H1 (cell line): ENCODE results near the gene F11R. TPM values are rescaled to one million over a fixed set of nuclear protein-coding genes. Genes with fewer than 3 reads are reported as not detected.

Experiments used
- CBX5 ChIP-seq: fragments of 300-800, 300-1000 bp; sonication (generic); IDR thresholded peaks from 2 replicates; pipeline ENCODE4 v1.7.1; 2016; ENCODE audit warnings: antibody characterized with exemption, low read length, low read depth
- EGR1 ChIP-seq: IDR thresholded peaks from 2 replicates; pipeline ENCODE4 v1.6.1; 2011; ENCODE audit warnings: low read depth, low read length, borderline replicate concordance
- EP300 ChIP-seq, 2 experiments: IDR thresholded peaks; 1 replicate in 1 of 2; 2 replicates in 1 of 2; pipeline ENCODE4 v1.6.1; 2011 to 2012; ENCODE audit warnings: low read depth in 2 of 2, low read length in 2 of 2, mild to moderate bottlenecking in 2 of 2, borderline replicate concordance in 1 of 2, inconsistent platforms in 1 of 2, moderate library complexity in 1 of 2
- FOSL1 ChIP-seq: IDR thresholded peaks from 2 replicates; pipeline ENCODE4 v1.6.1; 2011; ENCODE audit warnings: mild to moderate bottlenecking, low read depth, low read length, moderate library complexity; ENCODE audit not compliant: insufficient read depth
- GABPA ChIP-seq: IDR thresholded peaks from 2 replicates; pipeline ENCODE4 v1.6.1; 2011; ENCODE audit warnings: mild to moderate bottlenecking, low read length, moderate library complexity, borderline replicate concordance; ENCODE audit not compliant: insufficient read depth
- GTF2F1 ChIP-seq: IDR thresholded peaks from 2 replicates; pipeline ENCODE4 v1.6.1; 2012; ENCODE audit warnings: low read depth, low read length, improper control_type of control experiment, borderline replicate concordance
- HDAC2 ChIP-seq, 2 experiments: fragments of 300-600 bp in 1 of 2; sonication (generic) in 1 of 2; IDR thresholded peaks; 2 replicates each; pipeline ENCODE4 v1.6.1; 2011 to 2012; ENCODE audit warnings: low read depth in 2 of 2, low read length in 2 of 2, mild to moderate bottlenecking in 2 of 2, moderate library complexity in 2 of 2, borderline replicate concordance in 1 of 2, inconsistent platforms in 1 of 2
- HDAC6 ChIP-seq: IDR thresholded peaks from one replicate; pipeline ENCODE4 v1.7.1; 2012; ENCODE audit warnings: low read depth, mild to moderate bottlenecking, inconsistent platforms, low read length, moderate library complexity
- KDM4A ChIP-seq: IDR thresholded peaks from one replicate; pipeline ENCODE4 v1.7.1; 2012; ENCODE audit warnings: low read depth, mild to moderate bottlenecking, moderate library complexity, low read length, inconsistent platforms; ENCODE audit not compliant: severe bottlenecking
- RAD21 ChIP-seq, 2 experiments: IDR thresholded peaks in 1 of 2; conservative IDR thresholded peaks in 1 of 2; 2 replicates each; pipeline ENCODE4 v1.6.1; 2011; ENCODE audit warnings: low read depth in 2 of 2, low read length in 2 of 2, improper control_type of control experiment in 1 of 2, inconsistent platforms in 1 of 2, mild to moderate bottlenecking in 1 of 2, moderate library complexity in 1 of 2
- SAP30 ChIP-seq: fragments of 300-600 bp; sonication (generic); IDR thresholded peaks from 2 replicates; pipeline ENCODE4 v1.7.1; 2012; ENCODE audit warnings: low read length, moderate library complexity, mild to moderate bottlenecking, inconsistent platforms; ENCODE audit not compliant: insufficient read depth, insufficient replicate concordance
- TAF1 ChIP-seq: IDR thresholded peaks from 2 replicates; pipeline ENCODE4 v1.6.1; 2011; ENCODE audit warnings: mild to moderate bottlenecking, low read depth, low read length
- TAF7 ChIP-seq: optimal IDR thresholded peaks from 2 replicates; pipeline ENCODE3; 2011; ENCODE audit warnings: low read depth, mild to moderate bottlenecking, inconsistent platforms, low read length, moderate library complexity, borderline replicate concordance
- TBP ChIP-seq: IDR thresholded peaks from 2 replicates; pipeline ENCODE4 v1.6.1; 2011; ENCODE audit warnings: low read depth, low read length, improper control_type of control experiment
- polyA plus RNA-seq, 7 experiments: library from polyadenylated mRNA; depleted of rRNA in 3 of 7; stranded (reverse) in 5 of 7; unstranded in 2 of 7; fragments of >200 nt in 5 of 7; fragments of 200-250 nt in 2 of 7; gene quantifications; 1 replicate in 5 of 7; 2 replicates in 1 of 7; 4 replicates in 1 of 7; pipeline versions ENCODE4 v1.2.1 to v1.2.3, GENCODE V29; 2011 to 2013; ENCODE audit warnings: missing spikeins in 2 of 7, mixed read lengths in 2 of 7
- total RNA-seq: library from RNA; stranded (reverse); fragmentation: NEBNext Ultra II Directional; extraction: Animal tissue kit (Norgen Biotek cat#: 25700); gene quantifications from 2 replicates; pipeline ENCODE4 v1.2.1, GENCODE V29; 2021
- TF ChIP-seq, protein P1 (sequence below), 3 experiments: IDR thresholded peaks; 1 replicate in 2 of 3; 2 replicates in 1 of 3; pipeline versions ENCODE4 v1.5.1 to v1.6.1; 2011; ENCODE audit warnings: low read length in 3 of 3, mild to moderate bottlenecking in 3 of 3, inconsistent platforms in 2 of 3, low read depth in 1 of 3, moderate library complexity in 1 of 3; ENCODE audit not compliant: insufficient read depth in 1 of 3; ENCODE audit errors: control extremely low read depth in 1 of 3
- TF ChIP-seq, protein P2 (sequence below): IDR thresholded peaks from 2 replicates; pipeline ENCODE4 v1.6.1; 2012; ENCODE audit warnings: inconsistent platforms
- TF ChIP-seq, protein P3 (sequence below): IDR thresholded peaks from 2 replicates; pipeline ENCODE4 v1.6.1; 2012; ENCODE audit warnings: low read length, inconsistent platforms

F11R gene
- total and polyA plus RNA-seq, 2 of the 8 experiments (the other 6 are each of a cell fraction or from before 2014, with no cell fraction given), result 159 to 200 TPM

DNA sequence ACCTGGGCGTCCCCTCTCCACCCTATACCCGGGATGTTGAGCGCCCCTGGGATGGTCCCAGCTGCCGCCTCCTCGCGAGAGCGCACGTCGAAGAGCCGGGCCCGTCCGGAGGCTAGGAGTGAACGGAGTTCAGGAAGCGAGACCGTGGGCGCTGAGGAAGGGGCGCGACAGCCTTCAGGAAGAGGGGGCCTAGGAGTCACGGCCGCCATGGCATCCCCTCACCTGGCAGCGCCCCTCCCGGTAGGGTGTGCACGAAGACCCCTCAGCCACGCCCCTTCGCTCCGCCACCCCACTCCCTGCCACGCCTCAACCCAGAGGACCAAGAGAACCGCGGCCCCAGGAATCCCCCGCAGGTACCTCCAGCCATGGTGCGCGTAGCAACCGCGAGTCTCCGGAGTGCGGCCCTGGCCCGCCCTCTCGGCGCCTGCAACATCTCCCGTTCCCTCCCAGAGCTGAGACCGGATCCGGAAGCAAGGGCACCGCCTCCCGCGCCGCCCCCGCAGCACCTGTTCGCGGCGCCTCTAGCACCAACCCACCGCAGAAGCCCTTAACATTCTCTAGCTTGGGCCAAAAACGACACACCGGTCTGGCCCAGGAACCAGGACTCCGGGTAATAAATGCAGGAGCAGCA is 17.7 kb upstream of the F11R start, which contains the start of gene TSTD1 (continued):
- 0 out of 2 replicates have a peak, but pooled peaks have one; percentile 13 for TF ChIP-seq TBP
- peak; percentile 57; the same call in 1 of the 2 replicates for TF ChIP-seq TAF1
- no peak for TF ChIP-seq GTF2F1
- TF ChIP-seq GABPA, result peak; percentile 87; the same call in 1 of the 2 replicates
- TF ChIP-seq HDAC2 (IDR thresholded peaks at IDR 0.05; ENCODE audit: borderline replicate concordance in 1 of 2, low read depth in 2 of 2, low read length in 2 of 2), result 0 out of 4 replicates have a peak, but pooled peaks of 1 of the 2 experiments have one; percentile 71
- TF ChIP-seq, protein P1, sequence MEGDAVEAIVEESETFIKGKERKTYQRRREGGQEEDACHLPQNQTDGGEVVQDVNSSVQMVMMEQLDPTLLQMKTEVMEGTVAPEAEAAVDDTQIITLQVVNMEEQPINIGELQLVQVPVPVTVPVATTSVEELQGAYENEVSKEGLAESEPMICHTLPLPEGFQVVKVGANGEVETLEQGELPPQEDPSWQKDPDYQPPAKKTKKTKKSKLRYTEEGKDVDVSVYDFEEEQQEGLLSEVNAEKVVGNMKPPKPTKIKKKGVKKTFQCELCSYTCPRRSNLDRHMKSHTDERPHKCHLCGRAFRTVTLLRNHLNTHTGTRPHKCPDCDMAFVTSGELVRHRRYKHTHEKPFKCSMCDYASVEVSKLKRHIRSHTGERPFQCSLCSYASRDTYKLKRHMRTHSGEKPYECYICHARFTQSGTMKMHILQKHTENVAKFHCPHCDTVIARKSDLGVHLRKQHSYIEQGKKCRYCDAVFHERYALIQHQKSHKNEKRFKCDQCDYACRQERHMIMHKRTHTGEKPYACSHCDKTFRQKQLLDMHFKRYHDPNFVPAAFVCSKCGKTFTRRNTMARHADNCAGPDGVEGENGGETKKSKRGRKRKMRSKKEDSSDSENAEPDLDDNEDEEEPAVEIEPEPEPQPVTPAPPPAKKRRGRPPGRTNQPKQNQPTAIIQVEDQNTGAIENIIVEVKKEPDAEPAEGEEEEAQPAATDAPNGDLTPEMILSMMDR (IDR thresholded peaks at IDR 0.05; ENCODE audit: control extremely low read depth in 1 of 3, insufficient read depth in 1 of 3, low read depth in 1 of 3, low read length in 3 of 3), result peak in 1 of 3 experiments; percentile 34; a peak in 2 of 4 replicates
- TF ChIP-seq, protein P2, sequence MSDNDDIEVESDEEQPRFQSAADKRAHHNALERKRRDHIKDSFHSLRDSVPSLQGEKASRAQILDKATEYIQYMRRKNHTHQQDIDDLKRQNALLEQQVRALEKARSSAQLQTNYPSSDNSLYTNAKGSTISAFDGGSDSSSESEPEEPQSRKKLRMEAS, result peak; percentile 57; the same call in 1 of the 2 replicates
- TF ChIP-seq CBX5, result no peak
- TF ChIP-seq HDAC6, result no peak
- peak; percentile 77 for TF ChIP-seq KDM4A
- TF ChIP-seq TAF7, result peak; percentile 20
- TF ChIP-seq, protein P3, sequence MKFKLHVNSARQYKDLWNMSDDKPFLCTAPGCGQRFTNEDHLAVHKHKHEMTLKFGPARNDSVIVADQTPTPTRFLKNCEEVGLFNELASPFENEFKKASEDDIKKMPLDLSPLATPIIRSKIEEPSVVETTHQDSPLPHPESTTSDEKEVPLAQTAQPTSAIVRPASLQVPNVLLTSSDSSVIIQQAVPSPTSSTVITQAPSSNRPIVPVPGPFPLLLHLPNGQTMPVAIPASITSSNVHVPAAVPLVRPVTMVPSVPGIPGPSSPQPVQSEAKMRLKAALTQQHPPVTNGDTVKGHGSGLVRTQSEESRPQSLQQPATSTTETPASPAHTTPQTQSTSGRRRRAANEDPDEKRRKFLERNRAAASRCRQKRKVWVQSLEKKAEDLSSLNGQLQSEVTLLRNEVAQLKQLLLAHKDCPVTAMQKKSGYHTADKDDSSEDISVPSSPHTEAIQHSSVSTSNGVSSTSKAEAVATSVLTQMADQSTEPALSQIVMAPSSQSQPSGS, result no peak
- peak; percentile 58 for TF ChIP-seq SAP30
- no peak for TF ChIP-seq EP300 (IDR thresholded peaks at IDR 0.05; ENCODE audit: borderline replicate concordance in 1 of 2, low read depth in 2 of 2, low read length in 2 of 2)
- TF ChIP-seq FOSL1, result no peak
- TF ChIP-seq EGR1, result peak; percentile 99
- peak in 1 of 2 experiments; percentile 3; a peak in 1 of 4 replicates for TF ChIP-seq RAD21 (IDR thresholded peaks at IDR 0.05 in 1 of 2, conservative IDR thresholded peaks at IDR 0.05 in 1 of 2; ENCODE audit: low read depth in 2 of 2, low read length in 2 of 2)
